GM18861 (cell line): ENCODE results near the gene IL22RA2.
"Not testable (repeated sequence)": the region's sequence is repeated elsewhere in the genome, so short reads cannot be mapped to it uniquely, and the experiment has no call there.

Source experiments
- ATAC-seq: cut with Tn5 transposase; IDR thresholded peaks from one replicate; pipeline ENCODE4 v1.9.1; 2021; ENCODE audit not compliant: unreplicated experiment

Gene IL22RA2

GRCh38 chr6:137173501-137173900 is at the start of gene IL22RA2:
IL22RA2 (minus strand) TSS chr6:137173644; CDS start chr6:137161749, 11,895 bp downstream.
- no peak for ATAC-seq

- ATAC-seq: no peak
Observed at GRCh38 chr6:137222381-137222780, 48.9 kb upstream of the IL22RA2 start.

GRCh38 chr6:137219664-137220252 is 46.3 kb upstream of the IL22RA2 start:
- ATAC-seq: no peak

GRCh38 chr6:137218917-137219663 is 45.6 kb upstream of the IL22RA2 start, which contains the start of gene IFNGR1:
IFNGR1 (minus strand) TSS chr6:137219385; CDS start chr6:137219327, 58 bp downstream.
- ATAC-seq: peak; percentile 87

- peak; percentile 35 for ATAC-seq
Observed at GRCh38 chr6:137218473-137218916, 45.1 kb upstream of the IL22RA2 start.

- no peak for ATAC-seq
Observed at GRCh38 chr6:137217801-137218472, 44.5 kb upstream of the IL22RA2 start.

- no peak for ATAC-seq
Observed at GRCh38 chr6:137216875-137217553, 43.6 kb upstream of the IL22RA2 start.

GRCh38 chr6:137216106-137216505 is 42.7 kb upstream of the IL22RA2 start:
- no peak for ATAC-seq

GRCh38 chr6:137215630-137216029 is 42.2 kb upstream of the IL22RA2 start:
- not testable (repeated sequence) for ATAC-seq

GRCh38 chr6:137214931-137215330 is 41.5 kb upstream of the IL22RA2 start:
- no peak for ATAC-seq

- ATAC-seq: no peak
Observed at GRCh38 chr6:137213813-137214212, 40.4 kb upstream of the IL22RA2 start.

GRCh38 chr6:137213331-137213740 is 39.9 kb upstream of the IL22RA2 start:
- no peak for ATAC-seq

- no peak for ATAC-seq
Observed at GRCh38 chr6:137211910-137212309, 38.5 kb upstream of the IL22RA2 start.

GRCh38 chr6:137210903-137211302 is 37.5 kb upstream of the IL22RA2 start:
- no peak for ATAC-seq

- ATAC-seq: no peak
Observed at GRCh38 chr6:137208279-137208678, 34.8 kb upstream of the IL22RA2 start.

GRCh38 chr6:137207457-137207856 is 34.0 kb upstream of the IL22RA2 start:
- ATAC-seq: not testable (repeated sequence)

GRCh38 chr6:137206577-137206976 is 33.1 kb upstream of the IL22RA2 start:
- ATAC-seq: no peak

- no peak for ATAC-seq
Observed at GRCh38 chr6:137203256-137203655, 29.8 kb upstream of the IL22RA2 start.

GRCh38 chr6:137202078-137202477 is 28.6 kb upstream of the IL22RA2 start:
- no peak for ATAC-seq

- ATAC-seq: no peak
Observed at GRCh38 chr6:137201006-137201405, 27.6 kb upstream of the IL22RA2 start.

- no peak for ATAC-seq
Observed at GRCh38 chr6:137200288-137200687, 26.8 kb upstream of the IL22RA2 start.
